T follicular helper cell (primary cell): ENCODE results near the gene GALNT12.

ENCODE experiments used
- DNase-seq: peaks from one replicate; pipeline ENCODE4 v3.0.0-alpha.2; 2020; ENCODE audit warnings: low read depth

GALNT12 gene

GRCh38 chr9:98801969-98802371, 5.5 kb upstream of the GALNT12 start:
- DNase-seq, result no peak

- no peak for DNase-seq
Observed at GRCh38 chr9:98804083-98804482, 3.4 kb upstream of the GALNT12 start.

GRCh38 chr9:98805506-98806272, 1.8 kb upstream of the GALNT12 start:
- no peak for DNase-seq

- DNase-seq, result no peak
Observed at GRCh38 chr9:98806394-98807035, 955 bp upstream of the GALNT12 start.

- DNase-seq, result no peak
Observed at GRCh38 chr9:98807814-98808195, 335 bp downstream of the GALNT12 start.

- DNase-seq, result no peak
Observed at GRCh38 chr9:98808411-98808815, 943 bp downstream of the GALNT12 start.

GRCh38 chr9:98808875-98809274, 1.4 kb downstream of the GALNT12 start:
- DNase-seq, result no peak

GRCh38 chr9:98809311-98810101, 2.0 kb downstream of the GALNT12 start:
- no peak for DNase-seq

GRCh38 chr9:98810102-98810842, 2.8 kb downstream of the GALNT12 start:
- DNase-seq, result no peak

GRCh38 chr9:98811051-98811650, 3.7 kb downstream of the GALNT12 start:
- DNase-seq, result no peak

- no peak for DNase-seq
Observed at GRCh38 chr9:98815391-98815951, 8.0 kb downstream of the GALNT12 start.

- DNase-seq, result no peak
Observed at GRCh38 chr9:98818764-98819163, 11.3 kb downstream of the GALNT12 start.

GRCh38 chr9:98819231-98819630, 11.8 kb downstream of the GALNT12 start:
- DNase-seq, result no peak

- DNase-seq, result no peak
Observed at GRCh38 chr9:98821831-98822230, 14.4 kb downstream of the GALNT12 start.

GRCh38 chr9:98822661-98823060, 15.2 kb downstream of the GALNT12 start:
- DNase-seq, result no peak

- no peak for DNase-seq
Observed at GRCh38 chr9:98823666-98824334, 16.3 kb downstream of the GALNT12 start.

- DNase-seq, result no peak
Observed at GRCh38 chr9:98825414-98825813, 17.9 kb downstream of the GALNT12 start.

GRCh38 chr9:98826716-98827115, 19.2 kb downstream of the GALNT12 start:
- no peak for DNase-seq

GRCh38 chr9:98829766-98830165, 22.3 kb downstream of the GALNT12 start:
- DNase-seq, result no peak

- no peak for DNase-seq
Observed at GRCh38 chr9:98830554-98830953, 23.1 kb downstream of the GALNT12 start.

- DNase-seq, result no peak
Observed at GRCh38 chr9:98831696-98832095, 24.2 kb downstream of the GALNT12 start.
